Stomach (tissue), 9 donors: ENCODE measurements around the gene THTPA. TPM values are rescaled to one million over a fixed set of nuclear protein-coding genes. Genes with fewer than 3 reads are reported as not detected.
A peak's percentile ranks its signal among the peaks of the same experiment; 100 is the strongest.

Experiments used
- DNase-seq, 2 donors: peaks; one replicate each; pipeline versions ENCODE4 v3.0.0 to v3.0.0-alpha.2; 2013 to 2019
- H3K27ac ChIP-seq, 5 donors: fragments of 200-600 bp in 4 of 5; sonication (generic) in 4 of 5; one replicate each; pipeline ENCODE4 v1.5.1; 2013 to 2019; ENCODE audit warnings: mild to moderate bottlenecking in 1 of 5, moderate library complexity in 1 of 5
- H3K27me3 ChIP-seq, 3 donors: fragments of 200-600 bp; sonication (generic); one replicate each; pipeline ENCODE4 v1.5.1; 2017 to 2019; ENCODE audit warnings: mixed run types in 1 of 3
- H3K36me3 ChIP-seq, 4 donors: fragments of 200-600 bp; sonication (generic); 1 replicate in 3 of 4; 2 replicates in 1 of 4; pipeline ENCODE4 v1.5.1; 2016 to 2019
- H3K4me1 ChIP-seq, 4 donors: fragments of 200-600 bp; sonication (generic); one replicate each; pipeline ENCODE4 v1.5.1; 2016 to 2019
- H3K4me3 ChIP-seq, 4 donors: fragments of 200-600 bp; sonication (generic) in 3 of 4; one replicate each; pipeline ENCODE4 v1.5.1; 2016 to 2019; ENCODE audit warnings: mild to moderate bottlenecking in 1 of 4
- H3K9me3 ChIP-seq, 4 donors: fragments of 200-600 bp; sonication (generic); one replicate each; pipeline ENCODE4 v1.5.1; 2016 to 2019
- EP300 ChIP-seq: sonication (generic); formaldehyde crosslinking; IDR thresholded peaks from one replicate; pipeline ENCODE4 v1.6.1; 2017; ENCODE audit warnings: antibody characterized with exemption
- POLR2A ChIP-seq, 4 donors: fragments of 450-650 bp; IDR thresholded peaks; one replicate each; pipeline ENCODE4 v1.6.1; 2016; ENCODE audit warnings: antibody characterized with exemption in 4 of 4, control low read depth in 2 of 4, mild to moderate bottlenecking in 1 of 4, moderate library complexity in 1 of 4
- POLR2AphosphoS5 ChIP-seq, 3 donors: sonication (generic); formaldehyde crosslinking; IDR thresholded peaks; one replicate each; pipeline ENCODE4 v1.6.1; 2016; ENCODE audit warnings: antibody characterized with exemption in 3 of 3
- WGBS, 5 donors: extraction: QIAGEN DNeasy Blood & Tissue Kit in 3 of 5; methylation state at CpG; one replicate each; pipeline versions ENCODE4 v1.1.5 to v1.1.7; 2013 to 2018; 5-methylcytosine and 5-hydroxymethylcytosine counted together
- intact Hi-C: fragments of 100-400 bp; cut with DNase I; formaldehyde crosslinking; loops from one replicate; pipeline ENCODE4 v1.15.1; 2023; ENCODE audit warnings: low total_unique reads
- polyA plus RNA-seq, 3 donors: library from polyadenylated mRNA; stranded (reverse); fragments of 200-250 nt; gene quantifications; one replicate each; pipeline ENCODE4 v1.2.3, GENCODE V29; 2013
- total RNA-seq, 5 donors: library from RNA; depleted of rRNA; stranded (reverse); fragments of >200 nt; gene quantifications; one replicate each; pipeline versions ENCODE4 v1.1.0 to v1.2.3, GENCODE V29; 2014 to 2016
- TF ChIP-seq, protein P1 (sequence below), 7 experiments: fragments of 450-650 bp in 4 of 7; fragments of 200-600 bp in 3 of 7; sonication (generic) in 3 of 7; IDR thresholded peaks; one replicate each; pipeline ENCODE4 v1.5.1; 2016 to 2019; ENCODE audit warnings: antibody characterized with exemption in 7 of 7, control low read depth in 2 of 7, mild to moderate bottlenecking in 1 of 7
- donor health status: healthy with polysubstance abuse.
- donor health status: Bipolar disorder and iron deficiency.
- donor health status: healthy.

THTPA gene
- total and polyA plus RNA-seq, 8 donors = 8.5 to 170 (median 16.3) TPM

DNA sequence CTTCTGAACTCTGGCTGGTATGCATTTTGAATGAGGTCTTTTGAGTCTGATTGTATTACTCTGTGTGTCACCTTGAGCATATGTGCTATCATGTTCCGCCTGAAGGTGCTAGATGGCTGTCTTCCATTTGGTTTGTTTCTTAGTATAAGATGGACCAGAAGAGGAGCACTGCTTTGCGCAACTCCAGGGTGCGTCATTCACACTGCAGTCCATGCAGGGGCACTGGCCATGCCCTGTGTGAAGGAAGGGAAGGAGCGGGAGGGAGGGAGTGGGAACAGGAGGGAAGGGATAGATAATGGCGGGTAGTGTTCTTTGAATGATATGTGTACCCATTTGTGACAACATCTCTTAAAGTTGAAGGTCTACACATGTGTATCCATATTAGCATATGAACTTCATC, 12.7 kb upstream of the THTPA start:
- Histone ChIP-seq H3K9me3 (no peaks in the 10 kb centered on the region), H3K27ac (no peak overlapping the region), H3K4me1 (peaks cover 0 to 15% (median 5%) of the 10 kb centered on the region in 4 donors), H3K27me3 (no peaks in the 10 kb centered on the region), H3K4me3 (no peak overlapping the region), H3K36me3 (no peaks in the 10 kb centered on the region)
- 92 to 99% (median 96%) methylated on average over 5 of the region's 5 CpGs for WGBS, 5 donors
- intact Hi-C loops = no loop called here
- DNase-seq = no peak
- TF ChIP-seq, protein P1, sequence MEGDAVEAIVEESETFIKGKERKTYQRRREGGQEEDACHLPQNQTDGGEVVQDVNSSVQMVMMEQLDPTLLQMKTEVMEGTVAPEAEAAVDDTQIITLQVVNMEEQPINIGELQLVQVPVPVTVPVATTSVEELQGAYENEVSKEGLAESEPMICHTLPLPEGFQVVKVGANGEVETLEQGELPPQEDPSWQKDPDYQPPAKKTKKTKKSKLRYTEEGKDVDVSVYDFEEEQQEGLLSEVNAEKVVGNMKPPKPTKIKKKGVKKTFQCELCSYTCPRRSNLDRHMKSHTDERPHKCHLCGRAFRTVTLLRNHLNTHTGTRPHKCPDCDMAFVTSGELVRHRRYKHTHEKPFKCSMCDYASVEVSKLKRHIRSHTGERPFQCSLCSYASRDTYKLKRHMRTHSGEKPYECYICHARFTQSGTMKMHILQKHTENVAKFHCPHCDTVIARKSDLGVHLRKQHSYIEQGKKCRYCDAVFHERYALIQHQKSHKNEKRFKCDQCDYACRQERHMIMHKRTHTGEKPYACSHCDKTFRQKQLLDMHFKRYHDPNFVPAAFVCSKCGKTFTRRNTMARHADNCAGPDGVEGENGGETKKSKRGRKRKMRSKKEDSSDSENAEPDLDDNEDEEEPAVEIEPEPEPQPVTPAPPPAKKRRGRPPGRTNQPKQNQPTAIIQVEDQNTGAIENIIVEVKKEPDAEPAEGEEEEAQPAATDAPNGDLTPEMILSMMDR (IDR thresholded peaks at IDR 0.05) = no peak
- TF ChIP-seq POLR2A (IDR thresholded peaks at IDR 0.05) = no peak
- no peak for TF ChIP-seq EP300
- no peak for TF ChIP-seq POLR2AphosphoS5 (IDR thresholded peaks at IDR 0.05)

DNA sequence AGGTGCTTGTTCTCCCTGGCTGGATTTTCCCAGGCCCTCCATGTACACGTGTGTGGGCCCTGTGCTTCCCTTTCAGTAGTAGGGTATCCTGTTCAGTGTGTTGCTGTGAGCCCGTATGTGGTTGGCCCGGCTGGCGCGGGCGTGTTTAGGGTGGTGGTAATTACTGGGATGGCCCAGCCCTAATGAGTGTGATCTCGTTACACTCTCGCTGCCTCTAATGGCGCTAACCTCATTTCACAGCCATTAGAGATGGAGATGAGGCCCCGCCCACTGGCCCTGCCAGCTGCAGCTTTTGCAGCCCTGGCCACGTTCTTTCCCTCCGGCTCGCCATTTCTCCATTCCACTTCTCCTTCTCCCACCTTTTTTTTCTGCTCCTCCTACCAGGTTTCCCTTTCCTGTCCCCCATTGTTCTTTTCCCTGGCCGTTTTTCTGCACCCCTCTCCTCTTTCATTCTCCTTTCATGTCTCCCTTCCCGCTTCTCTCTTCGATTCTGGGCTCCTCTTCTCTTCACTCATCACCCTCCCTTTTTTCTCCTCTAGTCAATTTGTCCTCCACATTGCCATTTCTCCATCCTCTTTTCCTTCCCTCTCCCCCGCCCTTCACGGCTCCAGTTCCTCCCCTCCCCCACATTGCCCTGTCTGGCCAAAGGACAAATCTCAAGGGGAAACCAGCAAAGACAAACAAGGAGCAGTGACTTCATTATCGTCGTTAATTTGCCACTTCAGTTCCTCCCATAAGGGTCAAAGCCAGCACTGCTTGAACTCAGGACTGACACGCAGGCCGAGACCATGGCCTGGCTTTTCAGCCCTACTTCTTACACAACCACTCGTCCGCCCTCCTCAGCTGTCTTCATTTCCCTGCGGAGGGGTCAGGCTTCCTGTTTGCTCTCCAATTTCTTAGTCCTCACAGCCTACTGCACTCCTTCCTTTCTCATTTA, 11.3 kb upstream of the THTPA start:
- Histone ChIP-seq H3K4me3 (no peak overlapping the region), H3K27me3 (peaks cover 0 to 4% (median 0%) of the 10 kb centered on the region in 3 donors), H3K4me1 (peaks cover 0 to 11% (median 3%) of the 10 kb centered on the region in 4 donors), H3K36me3 (no peaks in the 10 kb centered on the region), H3K27ac (peak overlapping the region in 1 of 5 donors; percentile 3), H3K9me3 (no peaks in the 10 kb centered on the region)
- intact Hi-C loops = no loop called here
- 43 to 57% (median 47%) methylated on average over 22 to 25 of the region's 25 CpGs for WGBS, 5 donors
- TF ChIP-seq POLR2A (IDR thresholded peaks at IDR 0.05) (no peak), POLR2AphosphoS5 (IDR thresholded peaks at IDR 0.05) (no peak), EP300 (no peak)
- TF ChIP-seq, protein P1 (IDR thresholded peaks at IDR 0.05) = no peak
- peak in 1 of 2 donors; percentile 75 for DNase-seq

DNA sequence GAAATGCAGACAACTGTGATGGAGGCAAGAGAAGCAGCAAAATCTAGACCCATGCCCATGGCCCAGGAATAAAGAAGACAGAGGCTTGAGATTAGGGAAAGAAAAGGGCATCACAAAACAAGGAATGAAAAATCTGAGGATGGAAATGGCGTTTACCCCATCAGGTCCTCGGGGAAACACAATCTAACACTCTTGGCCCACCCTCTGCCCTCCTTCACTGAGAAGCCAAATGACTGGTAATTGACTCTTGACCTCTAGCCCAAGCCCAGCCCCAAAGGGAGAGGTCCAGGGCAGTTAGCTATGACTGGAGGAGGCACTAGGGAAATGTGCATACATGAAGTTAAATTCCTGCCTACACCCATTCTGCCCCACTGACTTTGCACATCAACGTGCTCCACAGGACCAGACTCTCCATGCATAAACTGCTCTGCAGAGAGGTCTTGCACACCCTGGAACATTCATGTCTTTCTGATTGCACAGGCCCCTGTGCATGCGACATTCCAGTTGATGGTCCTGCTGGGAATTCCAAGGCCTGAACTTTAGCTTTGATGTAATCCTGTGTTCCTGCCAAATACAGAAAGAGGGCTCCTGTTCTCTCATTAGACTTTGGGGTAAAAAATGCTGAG, 10.2 kb upstream of the THTPA start:
- no peak overlapping the region for H3K4me3 ChIP-seq
- no peaks in the 10 kb centered on the region for H3K9me3 ChIP-seq
- H3K4me1 ChIP-seq = peaks cover 4 to 20% (median 10%) of the 10 kb centered on the region in 4 donors
- TF ChIP-seq, protein P1 (IDR thresholded peaks at IDR 0.05) = no peak
- TF ChIP-seq POLR2A (IDR thresholded peaks at IDR 0.05) (no peak), EP300 (no peak), POLR2AphosphoS5 (IDR thresholded peaks at IDR 0.05) (no peak)
- WGBS, 5 donors = 82 to 89% (median 86%) methylated on average over 4 of the region's 4 CpGs
- H3K36me3 ChIP-seq = no peaks in the 10 kb centered on the region
- H3K27ac ChIP-seq = peak overlapping the region in 1 of 5 donors; percentile 3
- DNase-seq = no peak
- intact Hi-C loops = no loop called here
- peaks cover 0 to 13% (median 0%) of the 10 kb centered on the region in 3 donors for H3K27me3 ChIP-seq

DNA sequence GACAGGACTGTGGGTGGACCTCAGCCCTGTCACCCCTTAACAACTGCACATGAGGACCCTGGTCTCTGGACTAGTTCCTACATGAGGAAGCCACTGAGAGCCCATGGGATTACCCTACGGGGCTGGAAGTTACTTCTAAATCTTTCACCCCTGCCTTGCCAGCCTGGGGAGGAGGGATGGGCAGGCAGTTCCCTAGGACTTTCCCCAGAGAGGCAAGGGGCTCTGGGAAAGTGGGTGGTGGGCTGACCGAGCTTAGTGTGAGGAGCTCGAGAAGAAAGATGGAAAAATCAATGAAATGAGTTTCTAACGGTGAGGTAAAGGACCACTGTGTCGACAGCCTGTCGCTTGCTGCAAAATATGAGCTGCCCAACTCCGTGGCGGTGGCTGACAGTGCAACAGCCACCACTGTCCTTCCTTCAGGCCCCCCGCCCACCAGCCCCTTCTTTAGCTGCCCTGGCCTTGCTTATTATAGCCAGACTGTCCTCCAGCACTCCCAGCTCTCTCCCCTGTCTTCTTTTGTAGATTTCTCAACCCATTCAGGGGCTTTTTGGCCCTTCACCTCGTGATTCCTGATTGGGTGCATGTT, 9.5 kb upstream of the THTPA start:
- no peak for DNase-seq
- no peak overlapping the region for H3K27ac ChIP-seq
- H3K4me3 ChIP-seq = no peak overlapping the region
- H3K36me3 ChIP-seq = no peaks in the 10 kb centered on the region
- 75 to 82% (median 77%) methylated on average over 10 of the region's 10 CpGs for whole genome bisulfite sequencing, 5 donors
- peaks cover 0 to 13% (median 0%) of the 10 kb centered on the region in 3 donors for H3K27me3 ChIP-seq
- no peak for TF ChIP-seq EP300
- peaks cover 10 to 22% (median 12%) of the 10 kb centered on the region in 4 donors for H3K4me1 ChIP-seq
- H3K9me3 ChIP-seq = no peaks in the 10 kb centered on the region
- intact Hi-C loops = no loop called here
